Gastrocnemius medialis (tissue), 4 donors: Measurements from ENCODE around the gene MECR. TPM values are rescaled to one million over a fixed set of nuclear protein-coding genes. Genes with fewer than 3 reads are reported as not detected.
A peak's percentile ranks its signal among the peaks of the same experiment; 100 is the strongest.

Experiments
- ATAC-seq, 2 donors: fragments of 150-250 bp; one replicate each; pipeline ENCODE4 v1.9.1; 2016
- DNase-seq, 2 donors: peaks; one replicate each; pipeline ENCODE4 v3.0.0-alpha.2; 2019
- H3K27ac ChIP-seq, 4 donors: fragments of 200-600 bp; sonication (generic); 1 replicate in 1 of 4; 2 replicates in 3 of 4; pipeline ENCODE4 v1.5.1; 2016 to 2018; ENCODE audit warnings: mild to moderate bottlenecking in 2 of 4, moderate library complexity in 1 of 4
- H3K27me3 ChIP-seq, 3 donors: fragments of 200-600 bp; sonication (generic) in 2 of 3; 1 replicate in 1 of 3; 2 replicates in 2 of 3; pipeline versions ENCODE4 v1.5.1 to v1.6.0; 2016 to 2019; ENCODE audit warnings: mild to moderate bottlenecking in 1 of 3, moderate library complexity in 1 of 3
- H3K36me3 ChIP-seq, 2 donors: fragments of 200-600 bp; sonication (generic) in 1 of 2; one replicate each; pipeline ENCODE4 v1.5.1; 2017 to 2018
- H3K4me1 ChIP-seq, 2 donors: fragments of 200-600 bp; sonication (generic) in 1 of 2; one replicate each; pipeline ENCODE4 v1.5.1; 2016 to 2017; ENCODE audit warnings: mild to moderate bottlenecking in 2 of 2
- H3K4me3 ChIP-seq, 4 donors: fragments of 200-600 bp; sonication (generic) in 3 of 4; 1 replicate in 1 of 4; 2 replicates in 3 of 4; pipeline ENCODE4 v1.5.1; 2016 to 2019; ENCODE audit warnings: mild to moderate bottlenecking in 2 of 4
- H3K9me3 ChIP-seq, 3 donors: fragments of 200-600 bp; sonication (generic) in 2 of 3; 1 replicate in 1 of 3; 2 replicates in 2 of 3; pipeline ENCODE4 v1.5.1; 2016 to 2019
- CTCF ChIP-seq, 5 experiments: fragments of 450-650 bp in 3 of 5; fragments of 200-600 bp in 2 of 5; sonication (generic) in 2 of 5; IDR thresholded peaks in 4 of 5; conservative IDR thresholded peaks in 1 of 5; 1 replicate in 4 of 5; 2 replicates in 1 of 5; pipeline ENCODE4 v1.5.1; 2016 to 2019; ENCODE audit warnings: antibody characterized with exemption in 5 of 5, mild to moderate bottlenecking in 3 of 5, moderate library complexity in 3 of 5
- POLR2A ChIP-seq, 2 donors: fragments of 450-650 bp; IDR thresholded peaks; one replicate each; pipeline ENCODE4 v1.6.1; 2017; ENCODE audit warnings: antibody characterized with exemption in 2 of 2, mild to moderate bottlenecking in 2 of 2, moderate library complexity in 2 of 2
- in situ Hi-C, 4 donors: fragments of 200-750 bp; cut with MboI; loops; one replicate each; pipeline versions ENCODE4 v1.15.0 to v1.8.0; 2017; ENCODE audit warnings: low sequenced_read_pairs in 4 of 4
- intact Hi-C: fragments of 100-400 bp; cut with DNase I; formaldehyde crosslinking; loops from one replicate; pipeline ENCODE4 v1.15.1; 2023; ENCODE audit warnings: low total_unique reads
- total RNA-seq, 4 donors: library from RNA; depleted of rRNA; stranded (reverse); fragments of >200 nt; gene quantifications; one replicate each; pipeline versions ENCODE4 v1.1.0 to v1.2.3, GENCODE V29; 2016

MECR gene
- total RNA-seq, 4 donors from 2014 or later, result 21.9 to 29.8 (median 26.6) TPM

- DNase-seq, result no peak
- Histone ChIP-seq H3K27ac (peak overlapping the region; percentile 82 to 90 (median 86)), H3K36me3 (no peaks in the 10 kb centered on the region), H3K4me3 (peak overlapping the region; percentile 71 to 87 (median 82)), H3K9me3 (no peaks in the 10 kb centered on the region), H3K4me1 (peaks cover 11 to 14% of the 10 kb centered on the region in 2 donors), H3K27me3 (no peaks in the 10 kb centered on the region)
- intact Hi-C loops (loop anchor here (2.0 to 10.0 kb wide), 4 partner anchors 49 to 1552 kb away; partner anchors contain the start of gene SRSF4), in situ Hi-C loops (loop anchor here (5.0 to 25.0 kb wide), 7 partner anchors 857 to 1485 kb away; no protein-coding TSS in a partner anchor)
- TF ChIP-seq POLR2A (IDR thresholded peaks at IDR 0.05) (no peak), CTCF (IDR thresholded peaks at IDR 0.05 in 4 of 5, conservative IDR thresholded peaks at IDR 0.05 in 1 of 5) (no peak)
- no peak for ATAC-seq
Measured at GRCh38 chr1:29230204-29230552, 556 bp downstream of the MECR start.

GRCh38 chr1:29227511-29227910 is 3.2 kb downstream of the MECR start:
- Histone ChIP-seq H3K4me1 (peaks cover 11 to 14% of the 10 kb centered on the region in 2 donors), H3K9me3 (no peaks in the 10 kb centered on the region), H3K36me3 (no peaks in the 10 kb centered on the region), H3K4me3 (no peak overlapping the region), H3K27me3 (no peaks in the 10 kb centered on the region), H3K27ac (no peak overlapping the region)
- intact Hi-C loops, result no loop called here
- ATAC-seq, result no peak
- in situ Hi-C loops, result loop anchor here (25.0 kb wide), 4 partner anchors 860 to 1460 kb away; no protein-coding TSS in a partner anchor
- no peak for TF ChIP-seq CTCF (IDR thresholded peaks at IDR 0.05 in 4 of 5, conservative IDR thresholded peaks at IDR 0.05 in 1 of 5)
- TF ChIP-seq POLR2A (IDR thresholded peaks at IDR 0.05), result no peak
- no peak for DNase-seq

GRCh38 chr1:29225361-29225760 is 5.4 kb downstream of the MECR start:
- H3K27ac ChIP-seq, result no peak overlapping the region
- in situ Hi-C loops, result loop anchor here (25.0 kb wide), 4 partner anchors 862 to 1462 kb away; no protein-coding TSS in a partner anchor
- ATAC-seq (no peak), DNase-seq (no peak)
- TF ChIP-seq CTCF (IDR thresholded peaks at IDR 0.05 in 4 of 5, conservative IDR thresholded peaks at IDR 0.05 in 1 of 5) (no peak), POLR2A (IDR thresholded peaks at IDR 0.05) (no peak)
- H3K9me3 ChIP-seq, result no peaks in the 10 kb centered on the region
- intact Hi-C loops, result no loop called here
- H3K4me1 ChIP-seq, result peaks cover 8% of the 10 kb centered on the region in 2 donors
- H3K36me3 ChIP-seq, result no peaks in the 10 kb centered on the region
- H3K4me3 ChIP-seq, result no peak overlapping the region
- no peaks in the 10 kb centered on the region for H3K27me3 ChIP-seq

- Histone ChIP-seq H3K36me3 (no peaks in the 10 kb centered on the region), H3K9me3 (no peaks in the 10 kb centered on the region), H3K4me3 (no peak overlapping the region), H3K4me1 (no peaks in the 10 kb centered on the region), H3K27ac (no peak overlapping the region), H3K27me3 (no peaks in the 10 kb centered on the region)
- DNase-seq, result no peak
- in situ Hi-C loops (no loop called here), intact Hi-C loops (no loop called here)
- no peak for ATAC-seq
- TF ChIP-seq CTCF (IDR thresholded peaks at IDR 0.05 in 4 of 5, conservative IDR thresholded peaks at IDR 0.05 in 1 of 5) (no peak), POLR2A (IDR thresholded peaks at IDR 0.05) (no peak)
Measured at GRCh38 chr1:29224356-29224837, 6.3 kb downstream of the MECR start.

- H3K9me3 ChIP-seq, result no peaks in the 10 kb centered on the region
- H3K27me3 ChIP-seq, result no peaks in the 10 kb centered on the region
- H3K4me1 ChIP-seq, result no peaks in the 10 kb centered on the region
- DNase-seq (no peak), ATAC-seq (no peak)
- in situ Hi-C loops (no loop called here), intact Hi-C loops (no loop called here)
- no peaks in the 10 kb centered on the region for H3K36me3 ChIP-seq
- H3K27ac ChIP-seq, result no peak overlapping the region
- TF ChIP-seq POLR2A (IDR thresholded peaks at IDR 0.05) (no peak), CTCF (IDR thresholded peaks at IDR 0.05 in 4 of 5, conservative IDR thresholded peaks at IDR 0.05 in 1 of 5) (no peak)
- no peak overlapping the region for H3K4me3 ChIP-seq
Measured at GRCh38 chr1:29223521-29223920, 7.2 kb downstream of the MECR start.
